Non-pigmented ciliary epithelial cell (primary cell): ENCODE results near the gene GH2.
"Not testable (repeated sequence)": the region's sequence is repeated elsewhere in the genome, so short reads cannot be mapped to it uniquely, and the experiment has no call there.

Source experiments
- DNase-seq: peaks from one replicate; pipeline ENCODE4 v3.0.0-alpha.2; 2010; ENCODE audit warnings: low read depth

The GH2 gene

DNA sequence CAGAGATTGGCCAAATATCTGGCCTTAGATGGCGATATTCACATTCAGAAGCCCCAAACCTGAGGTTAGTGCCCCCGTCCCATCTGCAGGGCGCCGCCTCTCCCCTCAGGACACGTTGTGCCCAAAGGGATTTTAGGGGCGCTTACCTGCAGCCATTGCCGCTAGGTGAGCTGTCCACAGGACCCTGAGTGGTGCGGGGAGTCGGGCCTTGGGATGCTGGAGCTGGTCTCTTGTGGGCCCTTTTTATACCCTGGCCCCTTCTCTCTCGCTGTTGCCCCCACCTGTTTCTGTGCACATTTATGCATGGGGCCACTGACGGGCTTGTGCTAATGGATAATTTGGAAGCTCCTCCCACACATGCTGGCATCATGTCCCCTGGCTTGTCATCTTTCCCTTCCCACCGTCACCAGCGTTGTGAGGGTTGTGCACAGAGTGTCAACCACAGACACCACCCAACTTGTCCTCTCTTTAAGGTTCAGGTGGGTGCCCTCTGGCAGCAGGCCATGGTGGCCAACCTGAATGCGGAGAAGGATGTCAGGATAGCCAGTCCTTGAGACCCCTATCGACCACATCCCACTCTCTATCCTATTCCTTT lies 29.4 kb upstream of the GH2 start, which contains the start of gene CSHL1:
Gene CSHL1 (minus strand): TSS at position 218 of the 595 bp plus-strand sequence. CDS start 62 bp downstream, at position 156.
- DNase-seq = no peak

DNA sequence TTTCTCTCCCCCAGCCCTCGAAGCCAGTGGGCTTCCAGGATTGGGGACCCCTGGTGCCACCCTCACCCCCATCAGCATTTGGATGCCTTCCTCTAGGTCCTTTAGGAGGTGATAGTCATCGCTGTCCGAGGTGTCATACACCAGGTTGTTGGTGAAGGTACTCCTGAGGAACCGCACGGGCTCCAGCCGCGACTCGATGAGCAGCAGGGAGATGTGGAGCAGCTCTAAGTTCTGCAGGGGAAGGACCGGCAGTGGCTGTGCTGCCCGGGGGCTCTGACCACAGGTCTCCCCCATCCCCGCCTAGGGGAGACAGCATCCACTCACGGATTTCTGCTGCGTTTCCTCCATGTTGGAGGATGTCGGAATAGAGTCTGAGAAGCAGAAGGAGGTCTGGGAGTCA lies 28.4 kb upstream of the GH2 start:
- DNase-seq = no peak

DNA sequence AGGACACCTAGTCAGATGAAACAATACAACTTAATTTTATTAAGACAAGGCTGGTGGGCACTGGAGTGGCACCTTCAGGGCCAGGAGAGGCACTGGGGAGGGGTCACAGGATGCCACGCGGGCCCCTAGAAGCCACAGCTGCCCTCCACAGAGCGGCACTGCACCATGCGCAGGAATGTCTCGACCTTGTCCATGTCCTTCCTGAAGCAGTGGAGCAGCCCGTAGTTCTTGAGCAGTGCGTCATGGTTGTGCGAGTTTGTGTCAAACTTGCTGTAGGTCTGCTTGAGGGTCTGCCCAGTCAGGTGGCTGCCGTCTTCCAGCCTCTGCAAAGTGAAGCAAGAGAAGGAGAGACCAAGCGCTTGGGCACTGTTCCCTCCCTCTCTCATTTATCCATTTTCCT lies 27.8 kb upstream of the GH2 start:
- DNase-seq = not testable (repeated sequence)

DNA sequence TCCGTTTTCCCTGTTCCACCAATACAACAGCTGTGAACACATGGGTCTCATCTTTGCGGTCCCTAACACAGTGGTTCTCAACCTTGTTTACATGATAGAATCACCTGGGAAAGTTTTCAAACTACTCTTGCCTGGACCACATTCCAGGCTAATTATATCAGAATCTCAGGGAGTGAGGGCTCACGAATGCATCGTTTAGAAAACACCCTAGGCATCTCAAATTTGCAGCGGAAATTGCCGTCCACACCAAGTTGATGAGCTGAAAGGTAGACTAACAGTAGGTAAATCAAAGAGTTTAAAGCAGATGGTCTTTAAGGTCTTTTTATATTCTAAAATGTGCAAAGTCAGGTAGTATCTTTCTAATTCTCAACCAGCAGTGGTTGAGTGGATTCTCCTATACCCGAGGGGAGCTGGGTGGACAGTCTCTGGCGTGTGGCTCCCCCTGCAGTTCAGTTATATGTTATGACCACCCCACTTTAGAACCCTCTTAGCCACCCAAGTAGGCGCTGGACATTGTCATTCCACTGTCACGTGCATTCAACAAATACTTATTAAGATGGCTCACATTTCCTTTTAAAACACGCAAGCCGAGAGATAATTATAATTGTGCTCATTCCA lies 25.5 kb upstream of the GH2 start:
- DNase-seq = not testable (repeated sequence)

DNA sequence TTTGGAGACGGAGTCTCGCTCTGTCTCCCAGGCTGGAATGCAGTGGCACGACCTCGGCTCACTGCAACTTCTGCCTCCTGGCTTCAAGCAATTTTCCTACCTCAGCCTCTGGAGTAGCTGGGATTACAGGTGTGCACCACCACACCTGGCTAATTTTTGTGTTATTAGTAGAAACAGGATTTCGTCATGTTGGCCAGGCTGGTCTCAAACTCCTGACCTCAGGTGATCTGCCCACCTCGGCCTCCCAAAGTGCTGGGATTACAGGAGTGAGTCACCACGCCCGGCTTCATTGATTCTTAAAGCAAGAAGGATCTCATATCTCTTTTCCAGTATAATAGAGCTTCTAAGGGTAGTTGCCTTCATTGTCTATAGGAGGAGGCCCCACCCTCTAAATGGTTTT lies 23.1 kb upstream of the GH2 start:
- not testable (repeated sequence) for DNase-seq

DNA sequence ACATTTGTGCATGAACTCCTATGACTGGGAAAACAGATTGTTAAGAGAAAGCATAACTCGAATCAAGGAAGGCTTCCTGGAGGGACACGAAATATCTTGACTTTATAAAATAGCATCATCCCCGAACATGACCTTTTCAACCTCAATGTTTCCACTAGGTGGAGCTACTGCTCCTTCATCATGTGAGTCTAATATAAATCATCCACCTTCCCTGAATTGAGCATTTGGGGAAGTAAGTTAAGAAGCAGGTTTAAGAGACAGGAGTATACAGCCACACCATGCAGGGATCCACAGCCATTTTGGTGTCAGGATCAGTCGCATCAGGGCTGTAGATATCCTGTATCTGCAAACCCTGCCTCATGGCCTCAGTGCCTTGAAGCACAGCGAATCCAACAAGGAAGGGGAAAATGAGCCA lies 22.1 kb upstream of the GH2 start:
- DNase-seq = not testable (repeated sequence)

DNA sequence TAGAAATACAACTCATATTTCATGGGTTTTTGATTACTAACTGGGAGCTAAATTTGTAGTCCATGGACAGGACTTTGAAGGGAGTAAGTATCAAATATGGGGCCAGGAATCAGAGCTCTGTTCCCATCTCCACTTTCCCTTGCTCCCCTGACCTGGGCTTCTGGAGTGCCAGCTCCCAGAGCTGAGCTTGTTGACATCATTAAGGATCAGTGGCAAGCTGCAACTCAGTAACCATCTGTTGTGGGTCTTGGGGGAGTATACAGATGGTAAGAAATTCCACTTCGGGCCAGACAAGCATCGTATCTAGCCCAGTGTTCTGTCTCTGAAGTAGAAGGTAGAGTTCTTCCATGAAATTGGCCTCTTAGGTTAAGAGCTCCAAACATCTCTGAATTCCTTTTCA lies 20.2 kb upstream of the GH2 start:
- DNase-seq = not testable (repeated sequence)

DNA sequence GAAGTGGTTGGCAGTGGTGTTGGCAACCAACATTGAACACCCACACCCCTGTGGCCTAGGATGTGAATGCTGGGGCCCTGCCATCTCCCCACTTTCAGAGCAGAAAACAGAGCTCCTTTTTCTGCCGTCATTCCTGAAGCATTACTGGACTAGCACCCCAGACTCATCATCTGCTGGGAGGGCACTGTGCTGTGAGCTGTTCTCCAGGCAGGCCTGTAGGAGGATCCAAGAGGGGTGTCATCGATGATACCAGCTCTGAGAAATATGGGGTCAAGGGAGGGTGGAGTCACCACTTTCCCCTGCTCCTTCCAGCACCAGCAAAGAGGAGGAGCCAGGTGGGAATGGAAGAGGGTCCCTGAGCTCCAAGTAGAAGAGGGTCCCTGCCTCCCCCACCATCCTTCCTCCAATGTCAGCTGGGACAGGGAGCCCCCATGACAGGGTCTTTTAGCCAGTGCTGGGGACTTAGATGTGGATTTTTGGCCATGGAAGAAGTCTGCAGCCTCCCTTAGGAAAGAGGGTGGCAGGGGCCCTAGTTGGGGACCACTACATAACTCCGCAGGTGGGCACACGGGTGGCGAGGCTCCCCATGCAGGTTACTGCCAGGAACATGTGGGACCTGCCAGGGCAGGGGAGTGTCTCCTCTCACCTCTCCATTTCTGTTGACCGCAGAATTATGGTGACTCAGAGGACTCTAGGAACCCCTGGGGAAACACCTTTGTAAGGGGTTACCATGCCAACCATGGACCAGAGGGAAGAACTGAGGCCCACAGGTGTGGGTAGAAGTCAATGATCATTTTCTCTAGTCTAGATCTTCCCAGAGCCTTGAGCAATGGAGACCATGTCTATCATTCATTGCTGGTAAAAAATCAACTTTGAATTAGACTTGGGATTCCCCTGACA lies 17.4 kb upstream of the GH2 start:
- DNase-seq = not testable (repeated sequence)

DNA sequence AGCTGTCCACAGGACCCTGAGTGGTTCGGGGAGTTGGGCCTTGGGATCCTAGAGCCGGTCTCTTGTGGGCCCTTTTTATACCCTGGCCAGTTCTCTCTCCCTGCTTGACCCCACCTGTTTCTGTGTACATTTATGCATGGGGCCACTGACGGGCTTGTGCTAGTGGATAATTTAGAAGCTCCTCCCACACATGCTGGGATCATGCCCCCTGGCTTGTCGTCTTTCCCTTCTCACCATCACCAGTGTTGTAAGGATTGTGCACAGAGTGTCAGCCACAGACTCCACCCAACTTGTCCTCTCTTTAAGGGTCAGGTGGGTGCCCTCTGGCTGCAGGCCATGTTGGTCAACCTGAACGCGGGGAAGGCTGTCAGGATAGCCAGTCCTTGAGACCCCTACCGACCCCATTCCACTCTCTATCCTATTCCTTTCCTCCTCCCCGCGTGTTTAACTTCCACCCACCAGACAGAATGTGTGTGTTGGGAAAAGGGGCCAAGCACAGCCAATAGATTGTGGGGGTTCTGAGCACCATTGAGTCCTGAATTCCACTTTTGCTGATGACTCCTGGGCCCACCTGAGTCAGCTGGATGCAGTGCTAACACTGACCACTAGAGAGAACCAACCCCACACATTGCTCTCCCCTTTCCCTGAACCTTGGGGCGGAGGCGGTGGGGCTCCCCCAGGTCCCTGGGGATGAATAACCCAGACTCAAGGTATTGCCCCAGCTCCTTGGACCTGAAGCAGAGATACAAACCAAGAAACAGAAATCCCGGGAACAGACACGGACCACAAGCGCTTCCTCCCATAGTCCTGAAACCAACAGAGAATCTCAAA lies 15.0 kb upstream of the GH2 start, which contains the start of gene CSH1:
Gene CSH1 (minus strand): TSS at position 51 of the 831 bp plus-strand sequence. CDS start 63 bp downstream, outside the sequence.
- not testable (repeated sequence) for DNase-seq

DNA sequence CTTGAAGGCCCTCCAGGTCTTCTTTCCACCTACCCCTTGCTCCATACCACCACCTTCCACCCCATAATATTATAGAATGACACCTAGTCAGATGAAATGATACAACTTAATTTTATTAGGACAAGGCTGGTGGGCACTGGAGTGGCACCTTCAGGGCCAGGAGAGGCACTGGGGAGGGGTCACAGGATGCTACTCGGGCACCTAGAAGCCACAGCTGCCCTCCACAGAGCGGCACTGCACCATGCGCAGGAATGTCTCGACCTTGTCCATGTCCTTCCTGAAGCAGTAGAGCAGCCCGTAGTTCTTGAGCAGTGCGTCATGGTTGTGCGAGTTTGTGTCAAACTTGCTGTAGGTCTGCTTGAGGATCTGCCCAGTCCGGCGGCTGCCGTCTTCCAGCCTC lies 13.1 kb upstream of the GH2 start:
- DNase-seq = not testable (repeated sequence)

DNA sequence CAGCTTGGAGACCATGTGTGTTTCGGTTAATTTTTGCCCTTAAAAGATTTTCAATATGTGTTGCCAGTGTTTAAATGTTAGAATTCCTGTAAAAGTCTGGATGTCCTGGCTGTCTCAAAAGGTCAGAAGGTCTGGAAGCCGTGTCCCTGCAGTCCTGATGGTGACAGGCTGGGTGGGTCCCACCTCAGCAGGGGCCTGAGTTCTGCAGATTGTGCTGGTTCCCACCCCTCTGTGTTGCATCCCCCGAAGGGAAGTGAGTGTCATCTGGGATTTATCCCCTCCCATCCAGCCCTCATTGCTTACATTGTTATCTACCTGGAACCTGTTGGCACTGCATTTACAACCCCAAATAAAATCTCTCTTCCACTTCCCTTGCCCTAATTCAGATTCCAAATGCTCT lies 12.3 kb upstream of the GH2 start:
- not testable (repeated sequence) for DNase-seq

DNA sequence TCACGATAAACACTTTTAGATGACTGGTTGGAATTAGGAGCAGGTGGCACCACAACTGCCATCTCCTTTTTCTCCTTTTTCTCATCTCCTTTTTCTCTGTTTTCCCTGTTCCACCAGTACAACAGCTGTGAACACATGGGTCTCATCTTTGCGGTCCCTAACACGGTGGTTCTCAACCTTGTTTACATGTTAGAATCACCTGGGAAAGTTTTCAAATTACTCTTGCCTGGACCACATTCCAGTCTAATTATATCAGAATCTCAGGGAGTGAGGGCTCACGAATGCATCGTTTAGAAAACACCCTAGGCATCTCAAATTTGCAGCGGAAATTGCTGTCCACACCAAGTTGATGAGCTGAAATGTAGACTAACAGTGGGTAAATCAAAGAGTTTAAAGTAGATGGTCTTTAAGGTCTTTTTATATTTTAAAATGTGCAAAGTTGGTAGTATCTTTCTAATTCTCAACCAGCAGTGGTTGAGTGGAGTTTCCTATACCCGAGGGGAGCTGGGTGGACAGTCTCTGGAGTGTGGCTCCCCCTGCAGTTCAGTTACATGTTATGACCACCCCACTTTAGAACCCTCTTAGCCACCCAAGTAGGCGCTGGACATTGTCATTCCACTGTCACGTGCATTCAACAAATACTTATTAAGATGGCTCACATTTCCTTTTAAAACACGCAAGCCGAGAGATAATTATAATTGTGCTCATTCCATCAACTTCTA lies 10.7 kb upstream of the GH2 start:
- not testable (repeated sequence) for DNase-seq

DNA sequence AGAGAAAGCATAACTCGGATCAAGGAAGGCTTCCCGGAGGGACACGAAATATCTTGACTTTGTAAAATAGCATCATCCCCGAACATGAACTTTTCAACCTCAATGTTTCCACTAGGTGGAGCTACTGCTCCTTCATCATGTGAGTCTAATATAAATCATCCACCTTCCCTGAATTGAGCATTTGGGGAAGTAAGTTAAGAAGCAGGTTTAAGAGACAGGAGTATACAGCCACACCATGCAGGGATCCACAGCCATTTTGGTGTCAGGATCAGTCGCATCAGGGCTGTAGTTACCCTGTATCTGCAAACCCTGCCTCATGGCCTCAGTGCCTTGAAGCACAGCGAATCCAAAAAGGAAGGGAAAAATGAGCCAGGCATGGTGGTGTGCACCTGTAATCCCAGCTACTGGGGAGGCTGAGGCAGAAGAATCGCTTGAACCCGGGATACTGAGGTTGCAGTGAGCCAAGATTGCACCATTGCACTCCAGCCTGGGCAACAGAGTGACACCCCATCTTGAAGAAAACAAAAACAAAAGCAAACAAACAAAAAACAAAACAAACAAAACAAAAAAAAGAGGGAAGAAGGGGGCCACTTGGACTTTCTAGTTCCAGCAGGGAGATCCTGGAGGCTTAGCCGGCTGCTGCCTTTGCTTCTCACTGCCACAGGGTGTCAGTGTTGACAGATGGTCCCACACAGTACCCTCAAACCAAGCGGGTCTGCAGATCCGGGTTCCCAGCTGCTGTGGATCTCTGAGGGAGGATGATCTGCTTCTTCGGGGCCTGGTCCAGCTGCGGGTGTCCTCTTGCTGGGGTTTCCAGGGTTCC lies 7.5 kb upstream of the GH2 start:
- not testable (repeated sequence) for DNase-seq

DNA sequence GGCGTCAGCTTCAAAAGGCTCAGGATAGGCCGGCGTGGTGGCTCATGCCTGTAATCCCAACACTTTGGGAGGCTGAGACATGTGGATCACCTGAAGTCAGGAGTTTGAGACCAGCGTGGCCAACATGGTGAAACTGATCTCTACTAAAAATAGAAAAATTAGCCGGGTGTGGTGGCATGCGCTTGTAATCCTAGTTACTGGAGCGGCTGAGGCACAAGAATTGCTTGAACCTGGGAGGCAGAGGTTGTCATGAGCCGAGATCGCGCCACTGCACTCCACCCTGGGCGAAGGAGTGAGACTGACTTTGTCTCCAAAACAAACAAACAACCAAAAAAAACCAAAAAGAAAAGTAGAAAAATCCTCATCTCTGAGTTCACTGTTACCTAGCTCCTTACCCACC lies 3.4 kb upstream of the GH2 start:
- DNase-seq = not testable (repeated sequence)

DNA sequence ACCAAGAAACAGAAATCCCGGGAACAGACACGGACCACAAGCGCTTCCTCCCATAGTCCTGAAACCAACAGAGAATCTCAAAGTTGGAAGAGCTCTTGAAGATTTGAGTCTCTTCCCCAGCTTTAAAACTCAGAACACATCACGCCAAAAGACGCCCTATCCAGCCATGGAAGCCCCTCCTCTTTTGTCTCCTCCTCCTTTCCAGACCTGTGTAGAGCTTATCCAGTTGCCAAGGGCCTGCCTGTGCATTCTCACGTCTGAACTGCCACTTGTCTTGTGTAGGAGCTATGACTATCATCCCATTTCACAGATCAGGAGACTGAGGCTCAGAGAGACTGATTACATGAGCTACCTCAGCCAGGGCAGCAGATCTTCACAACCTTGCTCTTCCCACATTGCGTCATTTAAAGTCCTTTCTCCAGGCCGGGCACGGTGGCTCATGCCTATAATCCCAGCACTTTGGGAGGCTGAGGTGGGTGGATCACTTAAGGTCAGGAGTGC lies 932 bp upstream of the GH2 start:
- not testable (repeated sequence) for DNase-seq

DNA sequence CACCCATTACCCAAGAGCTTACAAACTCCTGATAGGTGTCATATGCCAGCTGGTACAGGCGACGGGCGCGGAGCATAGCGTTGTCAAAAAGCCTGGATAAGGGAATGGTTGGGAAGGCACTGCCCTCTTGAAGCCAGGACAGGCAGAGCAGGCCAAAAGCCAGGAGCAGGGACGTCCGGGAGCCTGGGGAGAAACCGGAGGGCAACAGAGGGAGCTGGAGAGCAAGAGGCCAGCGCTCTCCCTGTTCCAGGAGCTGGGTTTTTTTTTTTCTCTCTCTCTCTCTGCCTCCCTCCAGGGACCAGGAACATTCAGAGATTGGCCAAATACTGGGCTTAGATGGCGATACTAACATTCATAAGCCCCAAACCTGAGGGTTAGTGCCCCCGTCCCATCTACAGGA lies 407 bp downstream of the GH2 start:
- not testable (repeated sequence) for DNase-seq

DNA sequence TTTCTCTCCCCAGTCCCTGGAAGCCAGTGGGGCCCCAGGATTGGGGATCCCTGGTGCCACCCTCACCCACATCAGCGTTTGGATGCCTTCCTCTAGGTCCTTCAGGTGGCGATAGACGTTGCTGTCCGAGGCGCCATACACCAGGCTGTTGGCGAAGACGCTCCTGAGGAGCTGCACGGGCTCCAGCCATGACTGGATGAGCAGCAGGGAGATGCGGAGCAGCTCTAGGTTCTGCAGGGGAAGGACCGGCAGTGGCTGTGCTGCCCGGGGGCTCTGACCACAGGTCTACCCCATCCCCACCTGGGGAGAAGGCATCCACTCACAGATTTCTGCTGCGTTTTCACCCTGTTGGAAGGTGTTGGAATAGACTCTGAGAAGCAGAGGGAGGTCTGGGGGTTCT lies 1.0 kb downstream of the GH2 start:
- DNase-seq = no peak

DNA sequence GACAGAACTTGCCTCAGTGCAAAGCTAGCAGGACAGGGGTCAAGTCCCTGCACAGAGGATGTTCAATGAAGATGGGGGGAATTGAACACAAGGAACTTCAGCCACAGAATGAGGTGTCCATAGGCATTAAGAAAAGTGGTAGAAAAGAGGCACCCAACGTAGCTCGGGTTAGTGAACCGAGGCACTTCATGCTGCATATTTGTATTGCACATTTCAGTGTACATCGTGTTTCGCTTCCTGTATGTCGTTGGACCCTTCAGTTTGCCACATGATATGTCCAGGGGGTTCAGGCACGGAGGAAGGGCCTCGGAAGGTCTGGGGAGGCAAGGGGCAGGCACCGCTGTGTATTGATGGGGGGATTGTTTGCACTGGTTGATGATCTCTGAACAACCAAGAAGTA lies 3.3 kb downstream of the GH2 start:
- not testable (repeated sequence) for DNase-seq

DNA sequence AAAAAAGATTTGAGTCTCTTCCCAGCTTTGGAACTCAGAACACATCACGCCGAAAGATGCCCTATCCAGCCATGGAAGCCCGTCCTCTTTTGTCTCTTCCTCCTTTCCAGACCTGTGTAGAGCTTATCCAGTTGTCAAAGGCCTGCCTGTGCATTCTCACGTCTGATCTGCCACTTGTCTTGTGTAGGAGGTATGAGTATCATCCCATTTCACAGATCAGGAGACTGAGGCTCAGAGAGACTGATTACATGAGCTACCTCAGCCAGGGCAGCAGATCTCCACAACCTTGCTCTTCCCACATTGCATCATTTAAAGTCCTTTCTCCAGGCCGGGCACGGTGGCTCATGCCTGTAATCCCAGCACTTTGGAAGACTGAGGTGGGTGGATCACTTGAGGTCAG lies 7.1 kb downstream of the GH2 start:
- not testable (repeated sequence) for DNase-seq

DNA sequence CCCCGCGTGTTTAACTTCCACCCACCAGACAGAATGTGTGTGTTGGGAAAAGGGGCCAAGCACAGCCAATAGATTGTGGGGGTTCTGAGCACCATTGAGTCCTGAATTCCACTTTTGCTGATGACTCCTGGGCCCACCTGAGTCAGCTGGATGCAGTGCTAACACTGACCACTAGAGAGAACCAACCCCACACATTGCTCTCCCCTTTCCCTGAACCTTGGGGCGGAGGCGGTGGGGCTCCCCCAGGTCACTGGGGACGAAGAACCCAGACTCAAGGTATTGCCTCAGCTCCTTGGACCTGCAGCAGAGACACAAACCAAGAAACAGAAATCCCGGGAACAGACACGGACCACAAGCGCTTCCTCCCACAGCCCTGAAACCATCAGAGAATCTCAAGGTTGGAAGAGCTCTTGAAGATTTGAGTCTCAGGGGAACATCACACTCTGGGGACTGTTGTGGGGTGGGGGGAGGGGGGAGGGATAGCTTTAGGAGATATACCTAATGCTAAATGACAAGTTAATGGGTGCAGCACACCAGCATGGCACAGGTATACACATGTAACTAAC lies 7.6 kb downstream of the GH2 start:
- not testable (repeated sequence) for DNase-seq
